Mesodermal cell (in vitro differentiated cells): ENCODE measurements around the gene TEX35.
"Not testable (repeated sequence)": the region's sequence is repeated elsewhere in the genome, so short reads cannot be mapped to it uniquely, and the experiment has no call there.

ENCODE experiments used
- H3K27ac ChIP-seq: 2 replicates; pipeline ENCODE4 v1.7.0; 2013; ENCODE audit warnings: mild to moderate bottlenecking, low read depth, low read length, moderate library complexity; ENCODE audit not compliant: severe bottlenecking
- H3K36me3 ChIP-seq: 2 replicates; pipeline ENCODE4 v1.7.1; 2013; ENCODE audit warnings: mild to moderate bottlenecking, low read length, moderate library complexity; ENCODE audit not compliant: control insufficient read depth, insufficient read depth
- H3K4me1 ChIP-seq: one replicate; pipeline ENCODE4 v1.7.1; 2013; ENCODE audit warnings: mild to moderate bottlenecking, low read length; ENCODE audit not compliant: insufficient read depth, control insufficient read depth, poor library complexity, severe bottlenecking
- H3K4me3 ChIP-seq: 2 replicates; pipeline ENCODE4 v1.7.0; 2013; ENCODE audit warnings: low read length, control low read depth, mild to moderate bottlenecking; ENCODE audit not compliant: insufficient read depth, poor library complexity, severe bottlenecking; ENCODE audit errors: extremely low read depth
- H3K9me3 ChIP-seq: 2 replicates; pipeline ENCODE4 v1.7.1; 2013; ENCODE audit warnings: mild to moderate bottlenecking, low read length, moderate library complexity; ENCODE audit not compliant: control insufficient read depth
- WGBS, 2 experiments: methylation state at CpG; one replicate each; pipeline ENCODE4 v1.1.5; 2013; ENCODE audit warnings: missing lambda C conversion rate in 2 of 2; ENCODE audit not compliant: insufficient coverage in 2 of 2; 5-methylcytosine and 5-hydroxymethylcytosine counted together

The TEX35 gene

DNA sequence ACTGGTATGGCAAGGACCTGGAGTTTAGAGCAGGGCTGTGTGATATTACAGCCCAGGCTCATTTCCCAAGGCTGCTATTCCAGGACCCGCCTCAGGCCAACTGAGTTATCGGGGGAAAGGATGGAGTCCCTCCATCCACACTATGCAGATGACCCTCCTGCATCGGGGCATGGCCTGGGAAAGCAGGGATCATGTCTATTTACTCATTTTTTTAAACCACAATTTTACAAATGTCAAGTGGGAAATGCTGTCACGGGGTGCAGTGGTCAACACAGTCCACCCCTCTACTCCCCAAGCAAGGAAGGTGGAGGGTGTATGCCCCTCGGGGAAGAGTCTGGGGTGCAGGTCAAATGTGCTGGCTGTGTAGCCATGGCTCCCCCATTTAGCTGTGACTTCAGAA is 10.1 kb upstream of the TEX35 start:
- WGBS, 2 experiments = 82 to 89% methylated on average over 3 of the region's 5 CpGs
- H3K9me3 ChIP-seq = no peaks in the 10 kb centered on the region
- no peaks in the 10 kb centered on the region for H3K4me1 ChIP-seq
- no peaks in the 10 kb centered on the region for H3K36me3 ChIP-seq
- no peak overlapping the region for H3K27ac ChIP-seq
- H3K4me3 ChIP-seq = no peak overlapping the region

GRCh38 chr1:178503316-178503715 is 9.6 kb upstream of the TEX35 start:
- H3K36me3 ChIP-seq, H3K4me3 ChIP-seq, H3K4me1 ChIP-seq, H3K9me3 ChIP-seq, H3K27ac ChIP-seq: not testable (repeated sequence)
- 88 to 92% methylated on average over 11 to 13 of the region's 14 CpGs for WGBS, 2 experiments

GRCh38 chr1:178503849-178504248 is 9.1 kb upstream of the TEX35 start:
- WGBS, 2 experiments = 84 to 92% methylated on average over 3 to 4 of the region's 6 CpGs
- Histone ChIP-seq H3K36me3 (no peaks in the 10 kb centered on the region), H3K4me3 (no peak overlapping the region), H3K27ac (no peak overlapping the region), H3K9me3 (no peaks in the 10 kb centered on the region), H3K4me1 (no peaks in the 10 kb centered on the region)

GRCh38 chr1:178504286-178504685 is 8.6 kb upstream of the TEX35 start:
- Histone ChIP-seq H3K4me1 (no peaks in the 10 kb centered on the region), H3K27ac (no peak overlapping the region), H3K4me3 (no peak overlapping the region), H3K36me3 (no peaks in the 10 kb centered on the region), H3K9me3 (no peaks in the 10 kb centered on the region)
- 94 to 97% methylated on average over 3 to 4 of the region's 4 CpGs for WGBS, 2 experiments

DNA sequence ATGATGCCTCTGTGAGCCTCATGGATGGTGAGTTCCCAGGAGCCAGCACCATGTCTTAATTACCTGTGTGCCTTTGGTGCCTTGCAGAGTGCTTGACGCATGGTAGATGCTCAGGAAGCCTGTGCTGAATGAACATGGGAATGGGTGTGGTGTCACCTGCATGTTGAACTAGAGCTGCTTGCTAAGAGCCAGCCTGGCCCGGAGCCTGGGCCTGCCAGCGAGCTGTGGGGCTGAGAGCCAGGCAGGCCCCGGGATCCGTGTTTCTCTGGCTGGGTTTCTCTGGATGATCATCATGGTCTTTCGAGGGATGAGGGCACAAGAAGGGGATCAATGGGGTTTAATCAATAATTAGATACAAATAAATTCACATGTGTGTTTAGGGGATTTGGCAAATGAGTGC is 6.7 kb upstream of the TEX35 start:
- no peak overlapping the region for H3K27ac ChIP-seq
- no peaks in the 10 kb centered on the region for H3K9me3 ChIP-seq
- H3K36me3 ChIP-seq = no peaks in the 10 kb centered on the region
- WGBS, 2 experiments = 80 to 100% methylated on average over 1 of the region's 6 CpGs
- H3K4me3 ChIP-seq = no peak overlapping the region
- no peaks in the 10 kb centered on the region for H3K4me1 ChIP-seq

GRCh38 chr1:178506669-178507068 is 6.2 kb upstream of the TEX35 start:
- Histone ChIP-seq H3K36me3 (no peaks in the 10 kb centered on the region), H3K27ac (no peak overlapping the region), H3K4me3 (no peak overlapping the region), H3K4me1 (no peaks in the 10 kb centered on the region), H3K9me3 (no peaks in the 10 kb centered on the region)
- 79 to 90% methylated on average over 6 of the region's 6 CpGs for WGBS, 2 experiments

GRCh38 chr1:178509414-178510007 is 3.4 kb upstream of the TEX35 start:
- Histone ChIP-seq H3K9me3 (no peaks in the 10 kb centered on the region), H3K36me3 (no peaks in the 10 kb centered on the region), H3K4me1 (no peaks in the 10 kb centered on the region), H3K4me3 (no peak overlapping the region), H3K27ac (no peak overlapping the region)
- WGBS, 2 experiments = 57 to 88% methylated on average over 2 to 3 of the region's 5 CpGs

- Histone ChIP-seq H3K4me3 (no peak overlapping the region), H3K4me1 (no peaks in the 10 kb centered on the region), H3K36me3 (no peaks in the 10 kb centered on the region), H3K9me3 (no peaks in the 10 kb centered on the region), H3K27ac (no peak overlapping the region)
- 94 to 100% methylated on average over 3 to 4 of the region's 4 CpGs for WGBS, 2 experiments
Observed at GRCh38 chr1:178510155-178510554, 2.8 kb upstream of the TEX35 start.

DNA sequence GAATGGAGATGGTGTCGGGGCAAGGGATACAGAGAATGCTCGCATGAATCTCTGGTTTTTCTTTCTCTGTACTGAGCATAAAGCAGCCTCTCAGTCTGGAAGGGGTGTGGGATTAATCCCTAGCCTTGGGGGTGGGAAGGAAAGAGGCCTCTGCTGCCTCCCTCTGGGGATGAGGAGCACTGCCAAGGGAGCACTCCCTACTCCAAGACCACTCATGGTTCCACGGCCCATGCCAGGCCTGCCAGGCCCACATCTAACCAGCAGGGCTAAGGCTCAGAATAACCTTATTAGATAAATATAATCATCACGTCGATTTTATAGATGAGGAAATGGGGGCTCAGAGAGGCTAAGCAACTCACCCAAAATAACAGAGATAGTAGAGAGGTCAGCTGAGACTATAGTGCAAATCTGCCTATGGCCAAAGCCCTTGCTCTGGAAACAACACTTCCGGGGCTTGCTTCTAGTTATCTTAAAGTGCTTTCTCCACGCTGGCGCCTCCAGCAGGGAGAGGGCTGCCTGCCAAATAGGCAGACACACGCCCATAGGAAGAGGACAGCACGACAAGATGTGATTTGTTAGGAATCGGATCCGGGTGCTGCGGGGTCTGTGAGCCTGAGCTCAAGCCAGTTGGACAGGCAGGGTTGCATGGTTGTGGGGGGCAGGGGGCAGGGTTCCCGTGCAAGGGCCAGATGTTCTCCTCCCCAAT is 522 bp downstream of the TEX35 start:
- WGBS, 2 experiments = 87 to 88% methylated on average over 10 to 11 of the region's 14 CpGs
- H3K4me3 ChIP-seq = no peak overlapping the region
- no peaks in the 10 kb centered on the region for H3K9me3 ChIP-seq
- no peaks in the 10 kb centered on the region for H3K36me3 ChIP-seq
- H3K27ac ChIP-seq = no peak overlapping the region
- H3K4me1 ChIP-seq = no peaks in the 10 kb centered on the region

GRCh38 chr1:178516110-178516509 is 3.2 kb downstream of the TEX35 start:
- no peak overlapping the region for H3K27ac ChIP-seq
- H3K9me3 ChIP-seq = no peaks in the 10 kb centered on the region
- WGBS, 2 experiments = 95 to 100% methylated on average over 1 to 3 of the region's 4 CpGs
- H3K4me3 ChIP-seq = no peak overlapping the region
- no peaks in the 10 kb centered on the region for H3K4me1 ChIP-seq
- H3K36me3 ChIP-seq = no peaks in the 10 kb centered on the region

- no peaks in the 10 kb centered on the region for H3K9me3 ChIP-seq
- H3K4me3 ChIP-seq = no peak overlapping the region
- 90 to 93% methylated on average over 3 to 4 of the region's 4 CpGs for WGBS, 2 experiments
- no peaks in the 10 kb centered on the region for H3K4me1 ChIP-seq
- no peak overlapping the region for H3K27ac ChIP-seq
- H3K36me3 ChIP-seq = no peaks in the 10 kb centered on the region
Observed at GRCh38 chr1:178518894-178519293, 6.0 kb downstream of the TEX35 start.
